ENCODE measurements around the gene SPIN3.

SPIN3 gene

GRCh38 chrX:56987741-56988140 lies 7.6 kb downstream of the SPIN3 start:
- no peak overlapping the region for H2BK120ac ChIP-seq (ENCODE audit: low read depth, low read length)
- no peak overlapping the region for H3K9ac ChIP-seq (ENCODE audit: low read depth, low read length, poor library complexity)
- H2BK12ac ChIP-seq (ENCODE audit: low read length) = no peak overlapping the region
- H3K4ac ChIP-seq (ENCODE audit: low read length) = no peak overlapping the region
- H3K27ac ChIP-seq (replicated peaks; ENCODE audit: low read length) = no peak overlapping the region
- H2AFZ ChIP-seq (ENCODE audit: low read length) = no peak overlapping the region
- H3K23ac ChIP-seq (ENCODE audit: low read depth, low read length, poor library complexity) = no peak overlapping the region
- no peak overlapping the region for H2BK15ac ChIP-seq (ENCODE audit: low read length)
- no CpG with 5 or more reads among the region's 1 CpG for WGBS, 2 donors (ENCODE audit: extremely low coverage in 2 of 2, insufficient read length in 2 of 2, insufficient replicate concordance in 1 of 2)
- H3K14ac ChIP-seq (ENCODE audit: low read length) = no peak overlapping the region
- H3K79me1 ChIP-seq (ENCODE audit: low read depth, low read length) = no peaks in the 10 kb centered on the region
- no peak overlapping the region for H4K91ac ChIP-seq (ENCODE audit: low read depth, low read length, poor library complexity)
- DNase-seq (ENCODE audit: low spot score) = no peak
- no peak overlapping the region for H2BK5ac ChIP-seq (ENCODE audit: low read length)
- no peak overlapping the region for H3K4me2 ChIP-seq (ENCODE audit: insufficient read depth, low read length, poor library complexity, severe bottlenecking)
- H4K8ac ChIP-seq (ENCODE audit: low read depth, low read length) = no peak overlapping the region
- H3K9me3 ChIP-seq (replicated peaks in 1 of 2; ENCODE audit: control insufficient read depth in 2 of 2, insufficient read depth in 1 of 2, low read depth in 1 of 2, low read length in 2 of 2) = no peaks in the 10 kb centered on the region
- H3K27me3 ChIP-seq (ENCODE audit: control insufficient read depth in 3 of 3, insufficient read depth in 3 of 3, low read depth in 1 of 3, low read length in 3 of 3) = no peaks in the 10 kb centered on the region
- H3K18ac ChIP-seq (ENCODE audit: low read length) = no peak overlapping the region
- no peak overlapping the region for H3K4me3 ChIP-seq (ENCODE audit: low read length in 2 of 2)
- no peaks in the 10 kb centered on the region for H3K4me1 ChIP-seq (ENCODE audit: control insufficient read depth in 2 of 2, insufficient read depth in 1 of 2, low read depth in 1 of 2, low read length in 2 of 2)
- no peak overlapping the region for H2AK5ac ChIP-seq (ENCODE audit: low read depth, low read length)
- peaks cover 0 to 59% of the 10 kb centered on the region in 2 donors for H3K36me3 ChIP-seq (replicated peaks in 1 of 2; ENCODE audit: control insufficient read depth in 2 of 2, insufficient read depth in 2 of 2, low read length in 2 of 2)

GRCh38 chrX:56986138-56986537 lies 9.2 kb downstream of the SPIN3 start:
- Histone ChIP-seq H2AFZ (ENCODE audit: low read length) (no peak overlapping the region), H3K4me3 (ENCODE audit: low read length in 2 of 2) (no peak overlapping the region), H3K9me3 (replicated peaks in 1 of 2; ENCODE audit: control insufficient read depth in 2 of 2, insufficient read depth in 1 of 2, low read depth in 1 of 2, low read length in 2 of 2) (no peaks in the 10 kb centered on the region), H3K18ac (ENCODE audit: low read length) (no peak overlapping the region), H3K23ac (ENCODE audit: low read depth, low read length, poor library complexity) (no peak overlapping the region), H4K8ac (ENCODE audit: low read depth, low read length) (no peak overlapping the region), H3K4ac (ENCODE audit: low read length) (no peak overlapping the region), H2BK120ac (ENCODE audit: low read depth, low read length) (no peak overlapping the region), H3K27ac (replicated peaks; ENCODE audit: low read length) (no peak overlapping the region), H3K14ac (ENCODE audit: low read length) (no peak overlapping the region), H2BK5ac (ENCODE audit: low read length) (no peak overlapping the region), H2AK5ac (ENCODE audit: low read depth, low read length) (no peak overlapping the region), H3K27me3 (ENCODE audit: control insufficient read depth in 3 of 3, insufficient read depth in 3 of 3, low read depth in 1 of 3, low read length in 3 of 3) (no peaks in the 10 kb centered on the region), H3K36me3 (replicated peaks in 1 of 2; ENCODE audit: control insufficient read depth in 2 of 2, insufficient read depth in 2 of 2, low read length in 2 of 2) (peaks cover 6 to 55% of the 10 kb centered on the region in 2 donors), H2BK12ac (ENCODE audit: low read length) (no peak overlapping the region), H4K91ac (ENCODE audit: low read depth, low read length, poor library complexity) (no peak overlapping the region), H3K9ac (ENCODE audit: low read depth, low read length, poor library complexity) (no peak overlapping the region), H3K4me2 (ENCODE audit: insufficient read depth, low read length, poor library complexity, severe bottlenecking) (no peak overlapping the region), H3K4me1 (ENCODE audit: control insufficient read depth in 2 of 2, insufficient read depth in 1 of 2, low read depth in 1 of 2, low read length in 2 of 2) (no peaks in the 10 kb centered on the region), H2BK15ac (ENCODE audit: low read length) (no peak overlapping the region), H3K79me1 (ENCODE audit: low read depth, low read length) (no peaks in the 10 kb centered on the region)
- WGBS, 2 donors (ENCODE audit: extremely low coverage in 2 of 2, insufficient read length in 2 of 2, insufficient replicate concordance in 1 of 2) = no CpG with 5 or more reads among the region's 1 CpG
- no peak for DNase-seq (ENCODE audit: low spot score)

GRCh38 chrX:56978172-56978571 lies 17.2 kb downstream of the SPIN3 start:
- no peak overlapping the region for H4K91ac ChIP-seq (ENCODE audit: low read depth, low read length, poor library complexity)
- no peaks in the 10 kb centered on the region for H3K9me3 ChIP-seq (replicated peaks in 1 of 2; ENCODE audit: control insufficient read depth in 2 of 2, insufficient read depth in 1 of 2, low read depth in 1 of 2, low read length in 2 of 2)
- no peak overlapping the region for H4K8ac ChIP-seq (ENCODE audit: low read depth, low read length)
- no peaks in the 10 kb centered on the region for H3K4me1 ChIP-seq (ENCODE audit: control insufficient read depth in 2 of 2, insufficient read depth in 1 of 2, low read depth in 1 of 2, low read length in 2 of 2)
- no peak overlapping the region for H2BK5ac ChIP-seq (ENCODE audit: low read length)
- no peak overlapping the region for H3K9ac ChIP-seq (ENCODE audit: low read depth, low read length, poor library complexity)
- DNase-seq (ENCODE audit: low spot score) = no peak
- no peak overlapping the region for H2AK5ac ChIP-seq (ENCODE audit: low read depth, low read length)
- no peak overlapping the region for H2BK120ac ChIP-seq (ENCODE audit: low read depth, low read length)
- H3K4me2 ChIP-seq (ENCODE audit: insufficient read depth, low read length, poor library complexity, severe bottlenecking) = no peak overlapping the region
- no peak overlapping the region for H3K23ac ChIP-seq (ENCODE audit: low read depth, low read length, poor library complexity)
- H3K27me3 ChIP-seq (ENCODE audit: control insufficient read depth in 3 of 3, insufficient read depth in 3 of 3, low read depth in 1 of 3, low read length in 3 of 3) = no peaks in the 10 kb centered on the region
- H3K36me3 ChIP-seq (replicated peaks in 1 of 2; ENCODE audit: control insufficient read depth in 2 of 2, insufficient read depth in 2 of 2, low read length in 2 of 2) = peaks cover 6 to 55% of the 10 kb centered on the region in 2 donors
- no peaks in the 10 kb centered on the region for H3K79me1 ChIP-seq (ENCODE audit: low read depth, low read length)
- WGBS, 2 donors (ENCODE audit: extremely low coverage in 2 of 2, insufficient read length in 2 of 2, insufficient replicate concordance in 1 of 2) = no CpG with 5 or more reads among the region's 1 CpG
- no peak overlapping the region for H2BK12ac ChIP-seq (ENCODE audit: low read length)
- H2BK15ac ChIP-seq (ENCODE audit: low read length) = no peak overlapping the region
- H2AFZ ChIP-seq (ENCODE audit: low read length) = no peak overlapping the region
- no peak overlapping the region for H3K14ac ChIP-seq (ENCODE audit: low read length)
- H3K27ac ChIP-seq (replicated peaks; ENCODE audit: low read length) = no peak overlapping the region
- H3K4ac ChIP-seq (ENCODE audit: low read length) = no peak overlapping the region
- H3K4me3 ChIP-seq (ENCODE audit: low read length in 2 of 2) = no peak overlapping the region
- H3K18ac ChIP-seq (ENCODE audit: low read length) = no peak overlapping the region

GRCh38 chrX:56975611-56976010 lies 19.7 kb downstream of the SPIN3 start:
- Histone ChIP-seq H3K9ac (ENCODE audit: low read depth, low read length, poor library complexity) (no peak overlapping the region), H3K79me1 (ENCODE audit: low read depth, low read length) (no peaks in the 10 kb centered on the region), H3K4me2 (ENCODE audit: insufficient read depth, low read length, poor library complexity, severe bottlenecking) (no peak overlapping the region), H2BK120ac (ENCODE audit: low read depth, low read length) (no peak overlapping the region), H3K23ac (ENCODE audit: low read depth, low read length, poor library complexity) (no peak overlapping the region), H3K4me1 (ENCODE audit: control insufficient read depth in 2 of 2, insufficient read depth in 1 of 2, low read depth in 1 of 2, low read length in 2 of 2) (no peaks in the 10 kb centered on the region), H4K8ac (ENCODE audit: low read depth, low read length) (no peak overlapping the region), H3K4me3 (ENCODE audit: low read length in 2 of 2) (no peak overlapping the region), H3K4ac (ENCODE audit: low read length) (no peak overlapping the region), H3K18ac (ENCODE audit: low read length) (no peak overlapping the region), H3K27ac (replicated peaks; ENCODE audit: low read length) (no peak overlapping the region), H2AK5ac (ENCODE audit: low read depth, low read length) (no peak overlapping the region), H2BK12ac (ENCODE audit: low read length) (no peak overlapping the region), H2AFZ (ENCODE audit: low read length) (no peak overlapping the region), H2BK5ac (ENCODE audit: low read length) (no peak overlapping the region), H4K91ac (ENCODE audit: low read depth, low read length, poor library complexity) (no peak overlapping the region), H3K27me3 (ENCODE audit: control insufficient read depth in 3 of 3, insufficient read depth in 3 of 3, low read depth in 1 of 3, low read length in 3 of 3) (no peaks in the 10 kb centered on the region), H3K36me3 (replicated peaks in 1 of 2; ENCODE audit: control insufficient read depth in 2 of 2, insufficient read depth in 2 of 2, low read length in 2 of 2) (peaks cover 0 to 38% of the 10 kb centered on the region in 2 donors), H3K14ac (ENCODE audit: low read length) (no peak overlapping the region), H2BK15ac (ENCODE audit: low read length) (no peak overlapping the region), H3K9me3 (replicated peaks in 1 of 2; ENCODE audit: control insufficient read depth in 2 of 2, insufficient read depth in 1 of 2, low read depth in 1 of 2, low read length in 2 of 2) (no peaks in the 10 kb centered on the region)
- no CpG with 5 or more reads among the region's 2 CpGs for WGBS, 2 donors (ENCODE audit: extremely low coverage in 2 of 2, insufficient read length in 2 of 2, insufficient replicate concordance in 1 of 2)
- DNase-seq (ENCODE audit: low spot score) = no peak
